RWPE1 (cell line): ENCODE results near the gene FBXO15.

Experiments
- CTCF ChIA-PET: fragments of 350-600 bp; sonication (Branson Sonifier 250); formaldehyde crosslinking; extraction: SDS; loops from one replicate; lab custom pipeline; 2021; lab: Yijun Ruan, JAX
- POLR2A ChIA-PET: fragments of 400-600 bp; formaldehyde crosslinking; extraction: SDS; loops from one replicate; lab custom pipeline; 2020; ENCODE audit warnings: antibody characterized with exemption; ENCODE audit not compliant: low non-redundant PET; lab: Yijun Ruan, JAX
- DNase-seq: peaks from one replicate; pipeline ENCODE4 v3.0.0; 2012; ENCODE audit warnings: low spot score
- H3K27ac ChIP-seq: fragments of 450-650 bp; 2 replicates; pipeline ENCODE4 v1.5.1; 2017
- TF ChIP-seq, protein P1 (sequence below): fragments of 450-650 bp; conservative IDR thresholded peaks from 2 replicates; pipeline ENCODE4 v1.5.1; 2017; ENCODE audit warnings: low read depth, mild to moderate bottlenecking

The FBXO15 gene, protein sequence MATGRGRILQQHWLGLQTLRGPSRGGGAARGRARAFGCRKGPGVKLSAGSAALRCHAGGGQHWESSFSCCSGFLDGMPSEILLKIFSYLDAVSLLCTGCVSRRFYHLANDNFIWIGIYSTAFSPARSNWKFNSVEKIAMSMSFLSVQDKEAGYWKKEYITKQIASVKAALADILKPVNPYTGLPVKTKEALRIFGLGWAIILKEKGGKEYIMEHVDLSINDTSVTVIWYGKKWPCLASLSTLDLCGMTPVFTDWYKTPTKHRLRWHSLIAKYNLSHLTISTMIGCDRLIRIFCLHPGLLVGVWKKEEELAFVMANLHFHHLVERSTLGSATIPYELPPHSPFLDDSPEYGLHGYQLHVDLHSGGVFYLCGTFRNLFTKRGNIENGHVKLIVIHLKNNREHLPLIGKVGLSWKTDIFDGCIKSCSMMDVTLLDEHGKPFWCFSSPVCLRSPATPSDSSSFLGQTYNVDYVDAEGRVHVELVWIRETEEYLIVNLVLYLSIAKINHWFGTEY

DNA sequence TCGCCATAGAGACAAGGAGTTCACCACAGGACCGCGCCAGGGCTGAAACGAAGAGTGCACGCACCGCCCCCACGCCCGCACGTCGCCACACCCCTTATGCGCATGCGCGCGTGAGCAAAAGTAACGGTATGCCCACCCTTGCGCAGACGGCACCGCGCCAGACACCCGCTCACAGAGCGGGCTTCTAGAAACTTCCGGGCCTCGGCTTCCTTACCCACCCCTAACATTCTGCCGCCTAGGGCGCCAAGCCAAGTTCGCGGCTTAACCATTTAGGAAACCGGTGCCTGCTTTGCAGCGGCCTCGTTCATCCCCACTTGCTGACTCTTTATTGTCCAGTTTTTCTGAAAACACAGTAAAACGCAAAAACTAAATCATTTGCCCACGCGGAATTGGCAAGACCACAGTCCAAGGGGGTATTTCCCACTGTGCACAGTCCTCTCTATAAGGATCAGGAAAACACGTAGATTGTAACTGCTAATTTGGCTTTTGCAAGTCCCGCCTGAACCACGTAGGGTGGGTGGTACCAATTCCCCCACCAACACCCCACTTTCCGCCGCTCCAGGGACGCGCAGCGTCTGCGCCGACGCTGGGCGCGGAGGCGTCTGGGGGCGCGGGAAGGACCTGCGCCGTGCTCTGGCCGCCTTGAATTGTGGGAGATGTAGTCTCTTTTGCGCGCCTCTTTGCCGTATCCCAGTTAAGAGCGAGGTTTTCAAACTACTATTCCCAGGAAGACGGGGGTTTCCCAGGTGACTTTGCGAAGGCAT is at the start of gene FBXO15, which contains the start of gene TIMM21:
Gene FBXO15 (minus strand): TSS at position 56 of the 764 bp plus-strand sequence. CDS start 49 bp downstream, at position 7.
Gene TIMM21 (plus strand): TSS at position 745 of the 764 bp plus-strand sequence. CDS start 286 bp downstream, outside the sequence.
- ChIA-PET CTCF (no interaction called here), POLR2A (no interaction called here)
- TF ChIP-seq, protein P1, sequence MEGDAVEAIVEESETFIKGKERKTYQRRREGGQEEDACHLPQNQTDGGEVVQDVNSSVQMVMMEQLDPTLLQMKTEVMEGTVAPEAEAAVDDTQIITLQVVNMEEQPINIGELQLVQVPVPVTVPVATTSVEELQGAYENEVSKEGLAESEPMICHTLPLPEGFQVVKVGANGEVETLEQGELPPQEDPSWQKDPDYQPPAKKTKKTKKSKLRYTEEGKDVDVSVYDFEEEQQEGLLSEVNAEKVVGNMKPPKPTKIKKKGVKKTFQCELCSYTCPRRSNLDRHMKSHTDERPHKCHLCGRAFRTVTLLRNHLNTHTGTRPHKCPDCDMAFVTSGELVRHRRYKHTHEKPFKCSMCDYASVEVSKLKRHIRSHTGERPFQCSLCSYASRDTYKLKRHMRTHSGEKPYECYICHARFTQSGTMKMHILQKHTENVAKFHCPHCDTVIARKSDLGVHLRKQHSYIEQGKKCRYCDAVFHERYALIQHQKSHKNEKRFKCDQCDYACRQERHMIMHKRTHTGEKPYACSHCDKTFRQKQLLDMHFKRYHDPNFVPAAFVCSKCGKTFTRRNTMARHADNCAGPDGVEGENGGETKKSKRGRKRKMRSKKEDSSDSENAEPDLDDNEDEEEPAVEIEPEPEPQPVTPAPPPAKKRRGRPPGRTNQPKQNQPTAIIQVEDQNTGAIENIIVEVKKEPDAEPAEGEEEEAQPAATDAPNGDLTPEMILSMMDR, result no peak
- DNase-seq, result peak; percentile 90
- peak within 1 kb of the TSS; percentile 95 for H3K27ac ChIP-seq

DNA sequence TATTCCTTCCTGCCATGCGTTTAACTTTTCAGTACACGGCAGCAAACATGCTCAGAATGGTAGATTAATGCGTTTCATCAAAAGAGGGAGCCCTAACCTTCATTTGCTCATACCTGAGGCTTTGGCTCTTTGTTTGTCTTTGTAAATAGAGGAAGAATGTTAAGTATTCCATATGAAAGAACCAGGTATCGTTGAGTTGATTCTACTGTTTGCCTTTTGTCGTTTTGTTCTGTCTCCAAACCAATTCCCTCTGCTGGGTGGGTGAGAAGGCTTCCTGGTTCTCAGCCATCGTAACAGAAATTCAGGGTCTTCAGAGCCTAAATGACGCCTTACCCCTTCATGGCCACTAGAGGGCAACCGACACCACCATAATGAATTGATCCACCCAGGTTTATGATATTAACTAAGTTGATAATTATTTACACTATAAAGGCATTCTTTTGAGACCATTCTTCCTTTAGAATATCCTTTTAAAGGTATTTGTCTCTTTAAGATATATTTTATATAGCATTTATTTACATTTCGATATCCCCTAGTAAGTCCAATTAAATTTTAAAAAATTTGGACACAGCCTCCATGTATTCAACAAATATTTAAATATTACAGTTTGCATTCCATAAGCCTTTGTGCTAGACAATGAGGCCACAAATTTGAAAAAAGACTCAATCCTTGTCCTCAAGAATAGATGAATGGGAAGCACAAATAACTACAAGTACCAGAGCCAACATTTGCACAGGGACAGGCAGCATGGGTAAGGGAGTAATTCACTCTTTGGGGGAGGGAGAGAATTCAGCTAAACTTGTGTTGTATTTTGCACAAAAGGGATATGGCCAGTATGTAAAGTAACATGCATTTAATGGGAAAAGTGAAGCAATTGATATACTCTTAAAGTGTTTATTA is 48.8 kb upstream of the FBXO15 start:
- POLR2A ChIA-PET, result no interaction called here
- CTCF ChIA-PET, result interaction anchor here (1.0 to 3.8 kb wide), 2 partner anchors 146 to 355 kb away, joined by 3 to 17 read pairs; no protein-coding TSS in a partner anchor

DNA sequence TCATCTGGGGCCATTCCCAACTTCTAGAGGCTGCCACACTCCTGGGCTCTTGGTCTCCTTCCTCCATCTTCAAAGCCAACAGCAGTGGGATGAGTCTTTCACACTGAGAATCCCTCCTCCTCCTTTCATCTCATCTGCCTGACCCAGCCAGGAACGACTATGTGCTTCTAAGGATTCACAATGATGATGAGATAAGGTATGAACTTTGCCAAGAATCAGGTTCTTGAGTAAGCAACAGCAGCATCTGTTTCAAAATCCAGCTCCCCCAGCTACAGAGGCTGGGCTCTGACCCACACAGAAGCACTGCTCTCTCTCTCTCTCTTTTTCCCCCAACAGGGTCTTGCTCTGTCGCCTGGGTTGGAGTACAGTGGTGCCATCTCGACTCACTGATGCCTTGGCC is 47.1 kb upstream of the FBXO15 start:
- POLR2A ChIA-PET, result no interaction called here
- CTCF ChIA-PET, result interaction anchor here (0.6 kb wide), 1 partner anchor 14 kb away, joined by 4 read pairs; no protein-coding TSS in a partner anchor
- no peak for DNase-seq
- no peak overlapping the region for H3K27ac ChIP-seq
- TF ChIP-seq, protein P1, result no peak

More for the DNA sequence above, 48.8 kb upstream of the FBXO15 start:
- no peak overlapping the region for H3K27ac ChIP-seq
- TF ChIP-seq, protein P1, result peak; percentile 91
- DNase-seq, result peak; percentile 79

DNA sequence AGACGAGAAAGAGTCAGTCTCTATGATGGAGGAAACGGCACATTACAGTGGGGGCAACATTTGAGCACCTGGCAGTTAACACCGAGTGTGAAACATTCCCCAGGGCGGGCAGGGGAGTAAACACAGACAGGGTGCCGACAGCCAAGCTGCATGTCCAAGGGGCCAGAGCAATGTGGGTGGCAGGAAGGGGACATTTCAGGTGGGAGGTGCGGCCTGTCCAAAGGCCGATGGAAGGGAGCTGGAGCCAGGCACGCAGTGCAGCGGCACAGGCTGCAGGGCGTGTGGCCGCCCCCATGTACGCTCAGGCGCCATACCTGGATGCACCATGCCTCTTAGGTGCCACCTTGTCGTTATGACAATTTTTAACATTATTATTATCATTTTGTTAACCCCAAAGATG is 43.9 kb upstream of the FBXO15 start:
- ChIA-PET CTCF (interaction anchor here (0.6 kb wide), 1 partner anchor 174 kb away, joined by 6 read pairs; no protein-coding TSS in a partner anchor), POLR2A (no interaction called here)
- no peak overlapping the region for H3K27ac ChIP-seq
- TF ChIP-seq, protein P1, result no peak
- DNase-seq, result no peak

DNA sequence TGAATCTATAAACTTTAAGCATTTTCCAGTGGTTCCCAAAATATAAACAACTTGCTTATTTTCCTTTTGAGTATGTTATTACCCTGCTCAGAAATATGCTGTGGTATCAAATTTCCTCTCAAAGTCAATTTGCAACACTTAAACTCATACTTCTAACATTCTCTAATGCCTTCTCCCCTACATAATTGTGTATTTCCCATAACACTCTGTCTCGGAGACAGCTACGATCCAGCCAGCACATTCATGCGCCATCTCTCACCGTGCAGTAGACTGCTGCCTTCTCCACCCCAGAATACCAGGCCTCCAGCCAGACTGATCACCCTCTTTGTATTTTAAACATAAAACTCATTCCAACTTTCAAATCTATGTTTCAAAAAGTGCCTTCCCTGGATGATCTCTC is 42.5 kb upstream of the FBXO15 start:
- no peak overlapping the region for H3K27ac ChIP-seq
- CTCF ChIA-PET, result interaction anchor here (1.9 kb wide), 1 partner anchor 152 kb away, joined by 6 read pairs; no protein-coding TSS in a partner anchor
- no peak for DNase-seq
- TF ChIP-seq, protein P1, result no peak
- POLR2A ChIA-PET, result no interaction called here
